Measurements from ENCODE around the gene EXOC6B. TPM values are rescaled to one million over a fixed set of nuclear protein-coding genes. Genes with fewer than 3 reads are reported as not detected.

EXOC6B gene
- total RNA-seq, 1 experiment from 2014 or later: 26.5 TPM

GRCh38 chr2:72155737-72156136 is 670.1 kb downstream of the EXOC6B start:
- Histone ChIP-seq H3K9me3 (replicated peaks) (no peaks in the 10 kb centered on the region), H3K4me3 (no peak overlapping the region), H3K36me3 (no peaks in the 10 kb centered on the region), H3K27me3 (replicated peaks) (peaks cover 10% of the 10 kb centered on the region), H3K27ac (no peak overlapping the region), H3K4me1 (replicated peaks) (no peaks in the 10 kb centered on the region; the same call in 1 of the 2 replicates)
- DNase-seq (ENCODE audit: low read depth in 1 of 2, low spot score in 2 of 2): no peak

DNA sequence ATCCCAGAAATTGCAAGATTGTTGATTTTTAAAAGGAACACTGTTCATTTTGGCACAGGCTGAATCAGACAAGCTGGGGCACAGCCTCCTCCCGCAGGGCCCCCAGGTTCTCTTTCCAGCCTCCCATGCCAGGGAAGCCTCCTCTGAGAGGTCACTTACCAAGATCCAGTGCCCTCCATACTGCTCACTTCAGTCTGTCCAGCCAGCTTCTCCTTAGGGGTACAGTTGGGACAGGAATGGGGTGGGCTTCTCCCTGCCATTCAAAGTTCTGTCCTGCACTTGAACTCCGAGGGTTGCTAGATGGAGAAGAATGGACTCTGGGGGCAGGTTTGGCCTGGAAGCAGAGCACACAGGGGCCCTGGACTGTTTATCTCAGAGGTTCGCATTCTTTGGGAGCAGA is 670.7 kb downstream of the EXOC6B start:
- no peaks in the 10 kb centered on the region for H3K36me3 ChIP-seq
- no peak overlapping the region for H3K27ac ChIP-seq
- H3K9me3 ChIP-seq (replicated peaks): no peaks in the 10 kb centered on the region
- peaks cover 13% of the 10 kb centered on the region for H3K27me3 ChIP-seq (replicated peaks)
- no peak for DNase-seq (ENCODE audit: low read depth in 1 of 2, low spot score in 2 of 2)
- peaks cover 2% of the 10 kb centered on the region for H3K4me1 ChIP-seq (replicated peaks)
- H3K4me3 ChIP-seq: no peak overlapping the region

- Histone ChIP-seq H3K36me3 (no peaks in the 10 kb centered on the region), H3K4me1 (replicated peaks) (peaks cover 8% of the 10 kb centered on the region), H3K27me3 (replicated peaks) (peaks cover 19% of the 10 kb centered on the region), H3K27ac (no peak overlapping the region), H3K9me3 (replicated peaks) (no peaks in the 10 kb centered on the region), H3K4me3 (no peak overlapping the region)
- DNase-seq (ENCODE audit: low read depth in 1 of 2, low spot score in 2 of 2): peak in 1 of 2 experiments; percentile 30
These were observed 671.4 kb downstream of the EXOC6B start for GRCh38 chr2:72154386-72154975.

DNA sequence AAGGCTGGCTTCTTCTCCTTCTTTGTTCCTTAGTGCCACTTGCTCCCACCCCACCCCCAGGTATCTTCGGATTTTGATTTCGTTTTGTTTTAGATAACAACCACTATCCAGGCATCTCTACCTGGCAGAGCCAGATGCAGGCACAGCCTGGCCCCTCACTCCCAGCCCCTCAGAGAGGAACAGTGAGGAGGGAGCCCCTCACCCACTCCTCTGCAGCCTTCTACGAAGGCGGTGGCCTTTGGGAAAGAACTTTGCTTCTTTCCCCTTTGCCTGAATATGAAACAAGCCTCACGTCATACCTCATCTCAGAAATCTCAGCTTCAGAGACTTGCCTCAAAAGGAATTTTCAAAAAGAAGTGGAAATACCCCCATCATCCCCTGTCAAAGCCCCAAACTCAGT is 671.9 kb downstream of the EXOC6B start:
- DNase-seq (ENCODE audit: low read depth in 1 of 2, low spot score in 2 of 2): no peak
- Histone ChIP-seq H3K9me3 (replicated peaks) (no peaks in the 10 kb centered on the region), H3K36me3 (no peaks in the 10 kb centered on the region), H3K27me3 (replicated peaks) (peaks cover 24% of the 10 kb centered on the region), H3K4me3 (no peak overlapping the region), H3K4me1 (replicated peaks) (peaks cover 13% of the 10 kb centered on the region), H3K27ac (no peak overlapping the region)

DNA sequence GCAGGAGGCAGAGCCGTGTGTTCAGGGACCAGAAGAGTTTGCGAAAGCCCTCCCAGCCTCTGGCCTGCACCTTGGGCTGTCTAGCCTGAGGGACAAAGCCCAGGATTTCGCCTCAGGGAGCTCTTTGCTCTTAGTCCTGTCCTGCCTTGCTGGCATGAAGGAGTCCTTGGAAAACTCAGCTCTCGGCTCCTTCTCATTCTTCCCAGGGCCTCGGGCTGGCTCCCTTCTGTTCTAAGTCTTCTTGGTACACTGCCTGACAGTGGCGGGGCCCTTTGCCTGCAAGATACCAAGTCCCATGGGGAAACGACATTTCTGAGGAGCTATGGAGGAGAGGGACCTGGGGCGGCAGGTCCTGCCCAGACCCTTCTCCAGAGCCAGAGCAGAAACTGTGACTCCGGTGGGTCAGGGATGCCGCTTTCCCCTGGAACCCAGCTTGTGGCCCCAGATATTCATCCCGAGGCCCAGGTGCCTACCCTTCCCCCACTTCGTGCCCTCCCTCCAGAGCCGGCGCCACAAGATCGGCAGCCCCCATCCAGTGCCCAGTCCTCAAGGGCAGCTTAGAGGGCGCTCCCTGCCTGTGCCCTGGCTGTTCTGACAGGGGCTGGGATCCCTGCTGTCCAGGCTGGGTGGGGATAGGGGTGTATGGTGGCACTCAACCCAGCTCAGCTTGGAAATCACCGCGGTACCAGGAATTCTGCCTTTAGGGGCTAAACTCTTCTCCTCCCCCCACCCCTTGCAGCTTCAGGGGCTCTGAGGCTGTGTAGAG is 672.6 kb downstream of the EXOC6B start:
- Histone ChIP-seq H3K36me3 (no peaks in the 10 kb centered on the region), H3K4me3 (no peak overlapping the region), H3K4me1 (replicated peaks) (peaks cover 14% of the 10 kb centered on the region), H3K9me3 (replicated peaks) (no peaks in the 10 kb centered on the region), H3K27ac (no peak overlapping the region), H3K27me3 (replicated peaks) (peaks cover 28% of the 10 kb centered on the region)
- peak in 1 of 2 experiments; percentile 37 for DNase-seq (ENCODE audit: low read depth in 1 of 2, low spot score in 2 of 2)

GRCh38 chr2:72150861-72151356 is 674.9 kb downstream of the EXOC6B start:
- no peak for DNase-seq (ENCODE audit: low read depth in 1 of 2, low spot score in 2 of 2)
- Histone ChIP-seq H3K4me3 (no peak overlapping the region), H3K36me3 (no peaks in the 10 kb centered on the region), H3K4me1 (replicated peaks) (peaks cover 30% of the 10 kb centered on the region), H3K9me3 (replicated peaks) (peaks cover 11% of the 10 kb centered on the region), H3K27ac (no peak overlapping the region), H3K27me3 (replicated peaks) (peaks cover 49% of the 10 kb centered on the region)

DNA sequence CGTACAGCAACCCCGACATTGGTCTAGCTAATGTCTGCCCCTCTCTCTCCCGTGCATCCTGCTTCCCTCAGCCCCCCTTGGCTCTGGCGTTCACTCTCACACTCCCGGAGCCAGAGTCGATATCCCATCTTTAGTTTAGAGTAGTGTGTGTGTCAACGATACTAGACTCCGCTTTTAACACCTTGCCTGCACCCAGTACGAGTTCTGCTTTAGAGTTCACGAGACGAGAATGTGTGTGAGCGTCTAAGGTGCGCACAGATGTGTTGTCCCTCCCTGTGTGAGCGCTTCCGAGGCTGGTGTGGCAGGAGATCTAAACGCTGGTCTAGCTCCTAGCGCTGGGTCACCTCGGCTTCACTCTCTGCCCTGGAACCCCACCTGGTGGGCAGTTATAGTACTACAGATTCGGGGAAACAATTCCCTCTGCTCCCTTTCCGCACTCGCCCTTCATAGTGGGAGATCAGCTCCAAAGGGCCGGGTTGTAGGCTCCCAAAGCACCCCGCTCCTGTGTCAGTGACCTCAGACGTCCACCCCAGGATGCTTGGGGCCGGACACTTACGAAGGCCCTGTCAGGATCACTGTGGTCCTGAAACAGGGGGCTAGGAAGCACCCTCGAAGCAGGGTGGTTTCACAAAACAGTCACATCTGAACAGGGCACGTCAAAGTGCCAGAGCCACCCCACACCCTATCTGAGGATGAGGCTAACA is 675.5 kb downstream of the EXOC6B start:
- peak; percentile 73 to 80 for DNase-seq (ENCODE audit: low read depth in 1 of 2, low spot score in 2 of 2)
- Histone ChIP-seq H3K4me1 (replicated peaks) (peaks cover 31% of the 10 kb centered on the region), H3K27ac (no peak overlapping the region), H3K4me3 (no peak overlapping the region), H3K9me3 (replicated peaks) (peaks cover 11% of the 10 kb centered on the region), H3K27me3 (replicated peaks) (peaks cover 55% of the 10 kb centered on the region), H3K36me3 (no peaks in the 10 kb centered on the region)

- Histone ChIP-seq H3K9me3 (replicated peaks) (peaks cover 11% of the 10 kb centered on the region), H3K27me3 (replicated peaks) (peaks cover 57% of the 10 kb centered on the region), H3K36me3 (no peaks in the 10 kb centered on the region), H3K27ac (no peak overlapping the region), H3K4me1 (replicated peaks) (peaks cover 38% of the 10 kb centered on the region), H3K4me3 (no peak overlapping the region; the same call in 1 of the 2 replicates)
- peak in 1 of 2 experiments; percentile 46 for DNase-seq (ENCODE audit: low read depth in 1 of 2, low spot score in 2 of 2)
These were observed 676.2 kb downstream of the EXOC6B start for GRCh38 chr2:72149556-72150156.

GRCh38 chr2:72148837-72149555 is 676.8 kb downstream of the EXOC6B start:
- Histone ChIP-seq H3K27ac (no peak overlapping the region), H3K4me3 (peak overlapping the region; percentile 35), H3K4me1 (replicated peaks) (peaks cover 39% of the 10 kb centered on the region), H3K9me3 (replicated peaks) (peaks cover 11% of the 10 kb centered on the region), H3K27me3 (replicated peaks) (peaks cover 57% of the 10 kb centered on the region), H3K36me3 (no peaks in the 10 kb centered on the region)
- peak; percentile 40 to 48 for DNase-seq (ENCODE audit: low read depth in 1 of 2, low spot score in 2 of 2)

- Histone ChIP-seq H3K36me3 (no peaks in the 10 kb centered on the region), H3K27ac (no peak overlapping the region), H3K4me3 (peak overlapping the region; percentile 35), H3K9me3 (replicated peaks) (peaks cover 11% of the 10 kb centered on the region), H3K4me1 (replicated peaks) (peaks cover 39% of the 10 kb centered on the region), H3K27me3 (replicated peaks) (peaks cover 57% of the 10 kb centered on the region)
- peak in 1 of 2 experiments; percentile 26 for DNase-seq (ENCODE audit: low read depth in 1 of 2, low spot score in 2 of 2)
These were observed 677.6 kb downstream of the EXOC6B start for GRCh38 chr2:72148003-72148836.

DNA sequence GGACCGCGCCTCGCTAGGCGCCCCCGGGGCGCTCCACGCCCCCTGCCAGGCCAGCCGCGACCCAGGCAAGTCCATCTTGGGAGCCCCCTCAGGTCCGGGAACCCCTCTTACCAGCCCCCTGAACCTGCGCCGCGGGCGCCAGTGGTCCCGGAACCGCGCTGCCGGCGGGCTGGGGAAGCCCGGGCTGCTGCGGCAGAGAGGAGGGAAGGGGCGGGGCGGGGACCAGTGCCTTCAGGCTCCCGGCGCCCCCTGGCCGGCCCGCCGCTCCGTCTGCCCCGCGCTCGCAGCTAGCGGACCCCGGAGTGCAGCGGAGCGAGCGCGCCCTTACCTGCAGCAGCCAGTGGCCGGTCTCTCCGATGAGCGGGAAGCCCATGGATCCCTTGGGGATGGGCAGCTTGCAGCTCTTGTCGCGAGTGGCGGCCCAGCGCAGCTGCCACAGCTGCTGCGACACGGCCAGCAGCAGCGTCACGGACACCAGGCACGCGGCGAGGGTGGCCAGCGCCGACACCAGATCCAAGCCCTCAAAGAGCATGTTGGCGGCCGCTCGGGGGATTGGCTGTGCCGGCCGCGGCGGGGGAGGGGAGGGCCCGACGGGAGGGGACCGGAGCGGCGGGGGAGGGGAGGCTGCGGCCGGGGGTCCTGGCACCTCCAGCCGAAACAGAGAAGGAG is 678.4 kb downstream of the EXOC6B start, which contains the start of gene CYP26B1:
CYP26B1 (minus strand) TSS at position 560 of the 669 bp plus-strand sequence; CDS start at position 532, 28 bp downstream.
- Histone ChIP-seq H3K27me3 (replicated peaks) (peaks cover 57% of the 10 kb centered on the region), H3K9me3 (replicated peaks) (peaks cover 11% of the 10 kb centered on the region), H3K4me3 (peak within 1 kb of the TSS; percentile 35), H3K4me1 (replicated peaks) (peaks cover 39% of the 10 kb centered on the region), H3K36me3 (no peaks in the 10 kb centered on the region), H3K27ac (no peak within 1 kb of the TSS)
- DNase-seq (ENCODE audit: low read depth in 1 of 2, low spot score in 2 of 2): peak in 1 of 2 experiments; percentile 44

Measured in SJSA1 (cell line).